ENCODE data around the gene KDM2A. TPM values are rescaled to one million over a fixed set of nuclear protein-coding genes. Genes with fewer than 3 reads are reported as not detected.
A peak's percentile ranks its signal among the peaks of the same experiment; 100 is the strongest.

KDM2A gene
- 97.5 and 169 TPM in 2 replicates for total RNA-seq (ENCODE audit: low replicate concordance)
- long read RNA-seq, partial matches to known transcripts = 8 of 72 reads
- long read RNA-seq, other reads (novel, unspliced or antisense) = 64 of 72 reads

- Mint-ChIP-seq H3K4me3 (peak within 1 kb of the TSS; percentile 94), H3K9me3 (no peaks in the 10 kb centered on the region), H3K27me3 (no peaks in the 10 kb centered on the region), H3K36me3 (peaks cover 4% of the 10 kb centered on the region), H3K27ac (peak within 1 kb of the TSS; percentile 96), H3K4me1 (ENCODE audit: unreplicated experiment) (peaks cover 13% of the 10 kb centered on the region)
- peak; percentile 99 for DNase-seq (ENCODE audit: extremely low spot score, unreplicated experiment)
- no peak for TF ChIP-seq CTCF (conservative IDR thresholded peaks at IDR 0.05)
Measured at GRCh38 chr11:67118801-67119584, at the start of gene KDM2A. Gene KDM2A (plus strand): TSS chr11:67119263. CDS start chr11:67121317, 2,054 bp downstream.

- peak overlapping the region; percentile 39 for H3K4me3 Mint-ChIP-seq
- no peaks in the 10 kb centered on the region for H3K9me3 Mint-ChIP-seq
- H3K27me3 Mint-ChIP-seq = no peaks in the 10 kb centered on the region
- H3K36me3 Mint-ChIP-seq = peaks cover 3% of the 10 kb centered on the region
- H3K4me1 Mint-ChIP-seq (ENCODE audit: unreplicated experiment) = peaks cover 5% of the 10 kb centered on the region
- TF ChIP-seq CTCF (conservative IDR thresholded peaks at IDR 0.05) = peak; percentile 82
- DNase-seq (ENCODE audit: extremely low spot score, unreplicated experiment) = no peak
- peak overlapping the region; percentile 39 for H3K27ac Mint-ChIP-seq
Measured at GRCh38 chr11:67071420-67072284, 47.4 kb upstream of the KDM2A start.

- no peaks in the 10 kb centered on the region for H3K9me3 Mint-ChIP-seq
- no peak overlapping the region for H3K27ac Mint-ChIP-seq
Measured at GRCh38 chr11:67072295-67072694, 46.8 kb upstream of the KDM2A start.

GRCh38 chr11:67073908-67074307, 45.2 kb upstream of the KDM2A start:
- no peak for DNase-seq (ENCODE audit: extremely low spot score, unreplicated experiment)
- no peak overlapping the region for H3K4me3 Mint-ChIP-seq
- no peaks in the 10 kb centered on the region for H3K9me3 Mint-ChIP-seq
- peaks cover 3% of the 10 kb centered on the region for H3K36me3 Mint-ChIP-seq
- H3K27ac Mint-ChIP-seq = no peak overlapping the region
- TF ChIP-seq CTCF (conservative IDR thresholded peaks at IDR 0.05) = no peak
- no peaks in the 10 kb centered on the region for H3K27me3 Mint-ChIP-seq
- H3K4me1 Mint-ChIP-seq (ENCODE audit: unreplicated experiment) = peaks cover 5% of the 10 kb centered on the region

More at GRCh38 chr11:67072295-67072694, 46.8 kb upstream of the KDM2A start:
- H3K36me3 Mint-ChIP-seq = peaks cover 3% of the 10 kb centered on the region
- peaks cover 5% of the 10 kb centered on the region for H3K4me1 Mint-ChIP-seq (ENCODE audit: unreplicated experiment)
- no peak overlapping the region for H3K4me3 Mint-ChIP-seq
- no peak for DNase-seq (ENCODE audit: extremely low spot score, unreplicated experiment)
- no peak for TF ChIP-seq CTCF (conservative IDR thresholded peaks at IDR 0.05)
- H3K27me3 Mint-ChIP-seq = no peaks in the 10 kb centered on the region

GRCh38 chr11:67076202-67076601, 42.9 kb upstream of the KDM2A start:
- Mint-ChIP-seq H3K27ac (peak overlapping the region; percentile 62), H3K27me3 (no peaks in the 10 kb centered on the region), H3K9me3 (no peaks in the 10 kb centered on the region), H3K36me3 (peaks cover 3% of the 10 kb centered on the region), H3K4me3 (peak overlapping the region; percentile 24), H3K4me1 (ENCODE audit: unreplicated experiment) (peaks cover 9% of the 10 kb centered on the region)
- DNase-seq (ENCODE audit: extremely low spot score, unreplicated experiment) = no peak
- no peak for TF ChIP-seq CTCF (conservative IDR thresholded peaks at IDR 0.05)
